Mammary epithelial cell (primary cell): ENCODE data around the gene KIF13A.

ENCODE experiments used
- EZH2 ChIP-seq: IDR thresholded peaks from 2 replicates; pipeline ENCODE4 v1.6.1; 2012; ENCODE audit warnings: low read length, inconsistent platforms, borderline replicate concordance
- TF ChIP-seq, protein P1 (sequence below), 2 donors: IDR thresholded peaks in 1 of 2; conservative IDR thresholded peaks in 1 of 2; 2 replicates each; pipeline ENCODE4 v1.5.1; 2011 to 2012; ENCODE audit warnings: inconsistent platforms in 2 of 2, low read length in 2 of 2, mild to moderate bottlenecking in 2 of 2, control low read depth in 1 of 2, low read depth in 1 of 2; ENCODE audit not compliant: insufficient read depth in 1 of 2; ENCODE audit errors: extremely low read depth in 1 of 2

DNA sequence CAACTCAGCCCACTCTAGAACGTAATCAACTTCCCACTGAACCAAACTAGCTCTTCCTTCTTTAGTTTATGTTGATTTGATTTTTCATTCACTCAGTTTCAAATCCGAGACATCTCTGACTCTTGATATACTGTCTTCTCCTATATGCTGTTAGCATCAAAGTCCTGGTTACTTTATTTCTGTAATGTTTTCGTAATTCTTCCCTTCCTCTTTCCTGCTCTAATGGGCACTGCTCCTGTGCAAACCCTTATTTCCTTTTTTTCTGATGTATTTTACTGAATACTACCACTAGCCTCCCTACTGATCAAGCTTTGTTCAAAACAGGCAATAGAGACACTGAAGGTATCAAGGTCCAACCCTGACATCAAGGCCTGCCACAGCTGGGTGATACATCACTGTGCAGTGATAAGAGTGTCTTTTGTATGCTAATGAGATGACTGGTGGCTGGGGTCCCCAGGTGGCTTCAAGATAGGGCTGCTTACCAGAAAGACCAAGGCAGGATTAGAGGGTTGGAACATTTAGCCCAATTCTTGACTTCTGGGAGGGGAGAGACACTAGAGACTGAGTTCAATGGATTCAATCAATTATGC is 95.2 kb downstream of the KIF13A start:
- TF ChIP-seq, protein P1, sequence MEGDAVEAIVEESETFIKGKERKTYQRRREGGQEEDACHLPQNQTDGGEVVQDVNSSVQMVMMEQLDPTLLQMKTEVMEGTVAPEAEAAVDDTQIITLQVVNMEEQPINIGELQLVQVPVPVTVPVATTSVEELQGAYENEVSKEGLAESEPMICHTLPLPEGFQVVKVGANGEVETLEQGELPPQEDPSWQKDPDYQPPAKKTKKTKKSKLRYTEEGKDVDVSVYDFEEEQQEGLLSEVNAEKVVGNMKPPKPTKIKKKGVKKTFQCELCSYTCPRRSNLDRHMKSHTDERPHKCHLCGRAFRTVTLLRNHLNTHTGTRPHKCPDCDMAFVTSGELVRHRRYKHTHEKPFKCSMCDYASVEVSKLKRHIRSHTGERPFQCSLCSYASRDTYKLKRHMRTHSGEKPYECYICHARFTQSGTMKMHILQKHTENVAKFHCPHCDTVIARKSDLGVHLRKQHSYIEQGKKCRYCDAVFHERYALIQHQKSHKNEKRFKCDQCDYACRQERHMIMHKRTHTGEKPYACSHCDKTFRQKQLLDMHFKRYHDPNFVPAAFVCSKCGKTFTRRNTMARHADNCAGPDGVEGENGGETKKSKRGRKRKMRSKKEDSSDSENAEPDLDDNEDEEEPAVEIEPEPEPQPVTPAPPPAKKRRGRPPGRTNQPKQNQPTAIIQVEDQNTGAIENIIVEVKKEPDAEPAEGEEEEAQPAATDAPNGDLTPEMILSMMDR (conservative IDR thresholded peaks at IDR 0.05 in 1 of 2, IDR thresholded peaks at IDR 0.05 in 1 of 2; ENCODE audit: extremely low read depth in 1 of 2, insufficient read depth in 1 of 2, low read depth in 1 of 2, low read length in 2 of 2) = no peak
- no peak for TF ChIP-seq EZH2
